Spinal cord (tissue), 10 donors: ENCODE measurements around the gene NUP35. TPM values are rescaled to one million over a fixed set of nuclear protein-coding genes. Genes with fewer than 3 reads are reported as not detected.
A peak's percentile ranks its signal among the peaks of the same experiment; 100 is the strongest.

Experiments
- DNase-seq, 6 donors: peaks; one replicate each; pipeline versions ENCODE4 v3.0.0 to v3.0.0-alpha.2; 2013 to 2015; ENCODE audit warnings: low spot score in 6 of 6, low read depth in 4 of 6
- H3K27ac ChIP-seq: one replicate; pipeline ENCODE4 v1.5.1; 2013; ENCODE audit warnings: low read depth, low read length, control low read depth
- H3K27me3 ChIP-seq: one replicate; pipeline ENCODE4 v1.6.1; 2013; ENCODE audit warnings: low read length; ENCODE audit not compliant: control insufficient read depth, insufficient read depth
- H3K36me3 ChIP-seq: one replicate; pipeline ENCODE4 v1.6.1; 2013; ENCODE audit warnings: low read length; ENCODE audit not compliant: control insufficient read depth, insufficient read depth
- H3K4me1 ChIP-seq: one replicate; pipeline ENCODE4 v1.6.1; 2013; ENCODE audit warnings: low read length; ENCODE audit not compliant: control insufficient read depth, insufficient read depth
- H3K4me3 ChIP-seq: one replicate; pipeline ENCODE4 v1.5.1; 2013; ENCODE audit warnings: low read depth, low read length, control low read depth
- H3K9me3 ChIP-seq: one replicate; pipeline ENCODE4 v1.6.1; 2013; ENCODE audit warnings: low read length; ENCODE audit not compliant: control insufficient read depth, insufficient read depth
- WGBS: methylation state at CpG from one replicate; pipeline ENCODE4 v1.1.5; 2013; ENCODE audit warnings: missing lambda C conversion rate; ENCODE audit not compliant: insufficient coverage; 5-methylcytosine and 5-hydroxymethylcytosine counted together
- long read RNA-seq, 4 donors: transcript quantifications; one replicate each; lab custom pipeline, GENCODE V29; 2026
- polyA plus RNA-seq, 2 donors: library from polyadenylated mRNA; unstranded; fragments of 120-200 nt; gene quantifications; one replicate each; pipeline ENCODE4 v1.2.1, GENCODE V29; 2013; ENCODE audit not compliant: insufficient read length in 2 of 2
- total RNA-seq, 2 donors: library from RNA; depleted of rRNA in 1 of 2; stranded (reverse); fragments of 120-200 nt in 1 of 2; fragments of >200 nt in 1 of 2; gene quantifications; one replicate each; pipeline versions ENCODE4 v1.2.3 to v1.2.4, GENCODE V29; 2013 to 2014
- donor health status: healthy.

Gene NUP35
- 10 to 100 TPM; 30.8 to 37.4 TPM for total RNA-seq
- polyA plus RNA-seq: 10 to 100 TPM; 24.7 to 25.4 TPM
- long read RNA-seq, donor 1, transcript NUP35-201 (9 exons, 1,633 nt): major isoform, 10 of 11 reads
- long read RNA-seq, donor 1, partial matches to known transcripts: 0 of 11 reads
- long read RNA-seq, donor 1, other reads (novel, unspliced or antisense): 0 of 11 reads
- long read RNA-seq, donor 2, partial matches to known transcripts: 0 of 3 reads
- long read RNA-seq, donor 2, other reads (novel, unspliced or antisense): 0 of 3 reads
- long read RNA-seq, donor 3, partial matches to known transcripts: 0 of 4 reads
- long read RNA-seq, donor 3, other reads (novel, unspliced or antisense): 0 of 4 reads
- long read RNA-seq, donor 4, transcript NUP35-201 (9 exons, 1,633 nt): major isoform, 9 of 16 reads
- long read RNA-seq, donor 4, partial matches to known transcripts: 7 of 16 reads
- long read RNA-seq, donor 4, other reads (novel, unspliced or antisense): 0 of 16 reads

- H3K27me3 ChIP-seq: no peaks in the 10 kb centered on the region
- no peaks in the 10 kb centered on the region for H3K9me3 ChIP-seq
- H3K4me3 ChIP-seq: peak within 1 kb of the TSS; percentile 81
- H3K27ac ChIP-seq: peak within 1 kb of the TSS; percentile 91
- H3K4me1 ChIP-seq: peaks cover 4% of the 10 kb centered on the region
- DNase-seq: peak; percentile 93 to 99 (median 94)
- under 1% methylated on average over 43 of the region's 43 CpGs for WGBS
- peaks cover 2% of the 10 kb centered on the region for H3K36me3 ChIP-seq
These were observed at the start of gene NUP35 for GRCh38 chr2:183124222-183124956. Gene NUP35 (plus strand): TSS chr2:183124443. CDS start chr2:183124458, 15 bp downstream.

DNA sequence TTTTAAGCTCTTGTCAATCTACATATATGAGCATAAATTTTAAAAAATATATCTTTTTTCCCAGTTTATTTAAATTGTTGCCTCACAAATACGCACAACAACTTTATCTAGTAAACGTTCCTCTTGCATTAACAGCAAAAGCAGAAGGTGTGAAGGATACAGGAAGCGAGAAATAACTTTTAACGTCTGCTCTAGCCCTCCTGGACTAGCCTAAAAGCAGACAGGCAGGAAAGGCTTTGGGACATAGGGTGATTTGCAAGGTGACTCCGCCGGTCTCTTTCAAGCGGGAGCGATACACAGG is 46.1 kb upstream of the NUP35 start:
- H3K4me1 ChIP-seq: no peaks in the 10 kb centered on the region
- no peak for DNase-seq
- peak overlapping the region; percentile 89 for H3K4me3 ChIP-seq
- no peaks in the 10 kb centered on the region for H3K36me3 ChIP-seq
- WGBS: 0% methylated on average over 6 of the region's 8 CpGs
- H3K27me3 ChIP-seq: peaks cover 4% of the 10 kb centered on the region
- H3K9me3 ChIP-seq: no peaks in the 10 kb centered on the region
- H3K27ac ChIP-seq: peak overlapping the region; percentile 75

- Histone ChIP-seq H3K9me3 (no peaks in the 10 kb centered on the region), H3K36me3 (no peaks in the 10 kb centered on the region), H3K27me3 (peaks cover 4% of the 10 kb centered on the region), H3K4me3 (peak within 1 kb of the TSS; percentile 89), H3K27ac (peak within 1 kb of the TSS; percentile 75), H3K4me1 (no peaks in the 10 kb centered on the region)
- peak; percentile 94 to 99 (median 98) for DNase-seq
- 2% methylated on average over 17 of the region's 20 CpGs for WGBS
These were observed 45.6 kb upstream of the NUP35 start, which contains the start of gene DUSP19 for GRCh38 chr2:183078464-183079138. Gene DUSP19 (plus strand): TSS chr2:183078747. CDS start chr2:183078934, 187 bp downstream.

DNA sequence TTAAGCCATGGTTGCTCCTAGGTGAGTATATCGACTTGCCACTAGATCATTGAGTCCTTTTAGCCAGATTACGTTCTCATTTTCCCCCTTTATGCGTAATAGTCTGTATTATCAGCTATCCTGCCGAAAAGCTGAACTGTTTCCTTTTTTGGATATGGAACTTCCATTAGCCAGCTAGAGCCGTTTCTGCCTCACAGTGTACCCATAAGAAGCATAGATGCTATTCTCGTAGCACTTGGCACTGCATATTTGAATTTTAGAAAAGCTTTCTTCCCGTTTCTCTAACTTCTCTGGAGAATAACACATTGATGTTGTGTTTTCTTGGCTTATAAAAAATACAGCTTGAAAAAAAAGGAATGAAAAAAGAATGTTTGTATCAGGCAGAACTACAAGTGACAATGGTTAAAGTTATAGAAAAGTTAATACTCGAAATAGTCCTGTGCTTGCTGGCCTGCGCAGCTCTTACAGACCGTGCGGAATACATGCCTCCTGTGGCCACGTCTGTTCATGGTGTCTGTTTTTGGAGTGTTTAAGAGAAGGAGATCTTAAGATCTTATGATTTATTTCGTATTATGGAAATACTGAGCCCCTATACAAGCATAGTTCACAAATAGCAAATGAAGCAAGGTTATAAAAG is 45.0 kb upstream of the NUP35 start:
- peak overlapping the region; percentile 89 for H3K4me3 ChIP-seq
- peak in 1 of 6 donors; percentile 26 for DNase-seq
- H3K27ac ChIP-seq: peak overlapping the region; percentile 75
- no peaks in the 10 kb centered on the region for H3K4me1 ChIP-seq
- no peaks in the 10 kb centered on the region for H3K9me3 ChIP-seq
- no peaks in the 10 kb centered on the region for H3K36me3 ChIP-seq
- peaks cover 4% of the 10 kb centered on the region for H3K27me3 ChIP-seq
- WGBS: 38% methylated on average over 5 of the region's 13 CpGs

DNA sequence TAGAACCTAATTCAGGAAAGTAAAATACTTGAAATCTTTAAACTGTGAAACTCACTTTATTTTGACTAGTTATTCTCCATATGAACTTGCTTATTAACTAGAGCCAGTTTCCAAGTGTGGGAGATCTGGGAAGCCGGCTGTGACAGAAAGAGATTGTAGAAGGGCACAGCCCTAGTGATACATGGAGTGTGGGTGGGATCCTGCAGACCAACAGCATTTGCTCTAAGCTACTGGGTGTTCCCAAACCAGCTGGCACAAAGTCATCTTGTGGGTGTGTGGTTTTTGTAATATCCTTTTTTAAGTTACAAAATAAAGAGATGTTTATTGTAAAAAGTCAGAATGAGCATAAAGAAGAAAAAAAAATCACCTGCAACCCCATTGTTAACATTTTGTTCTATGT is 42.3 kb upstream of the NUP35 start:
- WGBS: no CpG with 5 or more reads among the region's 1 CpG
- no peak overlapping the region for H3K4me3 ChIP-seq

DNA sequence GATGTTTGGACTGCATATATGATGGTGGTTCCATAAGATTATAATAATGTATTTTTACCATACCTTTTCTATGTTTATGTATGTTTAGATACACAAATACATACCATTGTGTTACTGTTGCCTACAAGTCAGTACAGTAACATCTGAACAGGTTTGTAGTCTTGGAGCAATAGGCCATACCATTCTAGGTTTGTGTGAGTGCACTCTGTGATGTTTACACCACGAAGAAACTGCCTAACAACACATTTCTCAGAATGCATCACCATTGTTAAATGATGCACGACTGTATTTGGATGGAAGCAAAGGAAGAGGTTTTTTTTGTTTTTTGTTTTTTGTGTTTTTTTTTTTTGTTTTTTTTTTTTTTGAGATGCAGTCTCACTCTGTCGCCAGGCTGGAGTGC is 36.2 kb upstream of the NUP35 start:
- no peaks in the 10 kb centered on the region for H3K4me1 ChIP-seq
- WGBS: 83% methylated on average over 1 of the region's 3 CpGs

More for the DNA sequence above, 42.3 kb upstream of the NUP35 start:
- Histone ChIP-seq H3K4me1 (no peaks in the 10 kb centered on the region), H3K27ac (no peak overlapping the region), H3K36me3 (no peaks in the 10 kb centered on the region), H3K27me3 (no peaks in the 10 kb centered on the region), H3K9me3 (no peaks in the 10 kb centered on the region)
- DNase-seq: no peak

DNA sequence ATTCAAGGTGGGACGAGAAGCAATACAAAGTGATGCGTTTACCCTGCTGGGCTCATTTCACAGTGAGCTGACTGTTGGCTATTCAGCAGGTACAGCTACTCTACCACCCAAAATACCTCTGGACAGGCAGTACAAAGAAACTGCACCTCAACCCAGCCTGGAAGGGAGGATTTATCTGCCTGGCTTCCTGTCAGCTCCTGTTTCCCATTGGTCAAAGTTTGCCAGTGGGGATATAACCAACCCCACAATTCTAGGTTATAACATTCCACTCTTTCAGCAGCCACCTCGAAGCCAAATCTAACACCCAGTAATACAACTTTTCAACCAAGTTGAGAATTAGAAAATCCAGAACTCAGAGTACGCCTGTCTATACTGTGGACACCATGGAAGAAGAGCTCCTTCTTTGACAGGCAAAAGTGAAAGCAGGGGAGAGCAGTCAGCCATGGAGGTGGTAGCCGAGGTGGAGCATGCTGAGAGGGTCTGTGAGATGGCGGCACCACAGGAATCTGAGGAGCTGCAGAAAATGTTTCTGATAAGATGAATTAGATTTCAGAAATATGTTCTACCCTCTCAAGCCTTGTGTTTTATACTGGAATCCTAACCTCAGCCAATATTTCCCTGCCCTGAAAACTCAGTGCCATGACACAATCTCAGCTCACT is 34.9 kb upstream of the NUP35 start:
- H3K27ac ChIP-seq: no peak overlapping the region
- H3K9me3 ChIP-seq: no peaks in the 10 kb centered on the region
- no peaks in the 10 kb centered on the region for H3K4me1 ChIP-seq
- no peak for DNase-seq
- no peaks in the 10 kb centered on the region for H3K27me3 ChIP-seq
- H3K4me3 ChIP-seq: no peak overlapping the region
- H3K36me3 ChIP-seq: no peaks in the 10 kb centered on the region
- WGBS: 92% methylated on average over 3 of the region's 6 CpGs

More for the DNA sequence above, 36.2 kb upstream of the NUP35 start:
- no peaks in the 10 kb centered on the region for H3K9me3 ChIP-seq
- no peaks in the 10 kb centered on the region for H3K27me3 ChIP-seq
- DNase-seq: no peak
- no peak overlapping the region for H3K4me3 ChIP-seq
- no peak overlapping the region for H3K27ac ChIP-seq
- no peaks in the 10 kb centered on the region for H3K36me3 ChIP-seq

DNA sequence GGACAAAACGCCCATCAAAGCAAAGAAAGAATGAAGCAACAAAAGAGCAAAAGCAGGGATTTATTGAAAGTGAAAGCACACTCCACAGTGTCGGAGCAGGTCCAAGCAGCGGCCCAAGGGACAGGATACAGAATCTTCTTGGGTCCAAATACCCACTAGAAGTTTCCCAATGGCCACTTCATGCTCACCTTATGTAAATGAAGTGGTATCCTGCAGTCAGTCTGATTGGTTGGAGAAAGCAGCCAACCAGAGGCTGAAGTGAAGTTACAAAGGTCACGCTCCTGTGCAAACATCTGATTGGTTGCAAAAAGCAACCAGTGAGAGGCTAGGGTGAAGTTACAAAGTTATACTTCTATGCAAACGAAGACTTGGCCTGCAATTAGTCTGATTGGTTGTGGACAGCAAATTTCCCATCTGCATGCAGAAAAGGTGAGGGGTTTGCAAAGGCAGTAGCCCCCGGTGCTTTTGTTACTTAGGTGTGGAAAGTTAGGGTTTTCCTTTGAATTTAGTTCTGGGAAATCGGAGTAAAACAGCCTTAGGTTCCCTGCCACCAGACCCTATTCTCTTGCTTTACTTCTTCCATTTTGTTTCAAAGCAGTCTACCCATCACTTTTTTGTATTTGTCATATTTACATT is 32.8 kb upstream of the NUP35 start:
- Histone ChIP-seq H3K27ac (no peak overlapping the region), H3K36me3 (no peaks in the 10 kb centered on the region), H3K9me3 (no peaks in the 10 kb centered on the region), H3K4me3 (no peak overlapping the region), H3K27me3 (no peaks in the 10 kb centered on the region), H3K4me1 (no peaks in the 10 kb centered on the region)
- no peak for DNase-seq
- WGBS: 100% methylated on average over 5 of the region's 7 CpGs
